ENCODE measurements around the gene RIMS3.
A peak's percentile ranks its signal among the peaks of the same experiment; 100 is the strongest.

Gene RIMS3

GRCh38 chr1:40692429-40692895, 27.0 kb upstream of the RIMS3 start:
- Histone ChIP-seq H3K27ac (ENCODE audit: low read depth, low read length, poor library complexity, severe bottlenecking) (peak overlapping the region; percentile 91), H3K4me2 (ENCODE audit: low read length) (peak overlapping the region; percentile 98), H3K9me2 (ENCODE audit: low read depth, low read length) (no peaks in the 10 kb centered on the region), H3K9ac (ENCODE audit: low read length) (peak overlapping the region; percentile 84), H3K4me1 (ENCODE audit: insufficient read depth, low read length, severe bottlenecking) (peaks cover 61% of the 10 kb centered on the region), H3K36me3 (ENCODE audit: insufficient read depth, low read length) (no peaks in the 10 kb centered on the region), H3K9me3 (ENCODE audit: low read length) (no peaks in the 10 kb centered on the region), H2AFZ (ENCODE audit: low read length) (no peak overlapping the region), H4K20me1 (ENCODE audit: insufficient read depth, low read length) (no peaks in the 10 kb centered on the region), H3K79me2 (ENCODE audit: insufficient read depth, low read length) (peaks cover 55% of the 10 kb centered on the region), H3K27me3 (ENCODE audit: insufficient read depth, low read length) (no peaks in the 10 kb centered on the region), H3K4me3 (ENCODE audit: low read depth, low read length, poor library complexity, severe bottlenecking) (peak overlapping the region; percentile 80), H3F3A (ENCODE audit: insufficient read depth, low read length) (no peaks in the 10 kb centered on the region)
- no peak for TF ChIP-seq EZH2 (IDR thresholded peaks at IDR 0.05; ENCODE audit: borderline replicate concordance, low read length)
- TF ChIP-seq CTCF (IDR thresholded peaks at IDR 0.05; ENCODE audit: low read length), result no peak

GRCh38 chr1:40691538-40692428, 26.3 kb upstream of the RIMS3 start, which contains the start of gene NFYC:
TSS of gene NFYC (plus strand) at chr1:40691704. CDS start at chr1:40738844, 47,140 bp downstream.
- Histone ChIP-seq H3K9me2 (ENCODE audit: low read depth, low read length) (no peaks in the 10 kb centered on the region), H3K4me1 (ENCODE audit: insufficient read depth, low read length, severe bottlenecking) (peaks cover 54% of the 10 kb centered on the region), H2AFZ (ENCODE audit: low read length) (no peak within 1 kb of the TSS), H3K4me2 (ENCODE audit: low read length) (peak within 1 kb of the TSS; percentile 98), H3K27me3 (ENCODE audit: insufficient read depth, low read length) (no peaks in the 10 kb centered on the region), H3K9me3 (ENCODE audit: low read length) (no peaks in the 10 kb centered on the region), H3K4me3 (ENCODE audit: low read depth, low read length, poor library complexity, severe bottlenecking) (peak within 1 kb of the TSS; percentile 80), H3K36me3 (ENCODE audit: insufficient read depth, low read length) (0 out of 2 replicates have a peak, but pooled peaks cover 4% of the 10 kb centered on the region), H3K79me2 (ENCODE audit: insufficient read depth, low read length) (peaks cover 48% of the 10 kb centered on the region), H3K27ac (ENCODE audit: low read depth, low read length, poor library complexity, severe bottlenecking) (peak within 1 kb of the TSS; percentile 91), H4K20me1 (ENCODE audit: insufficient read depth, low read length) (no peaks in the 10 kb centered on the region), H3F3A (ENCODE audit: insufficient read depth, low read length) (no peaks in the 10 kb centered on the region), H3K9ac (ENCODE audit: low read length) (peak within 1 kb of the TSS; percentile 84)
- TF ChIP-seq EZH2 (IDR thresholded peaks at IDR 0.05; ENCODE audit: borderline replicate concordance, low read length) (no peak), CTCF (IDR thresholded peaks at IDR 0.05; ENCODE audit: low read length) (no peak)

GRCh38 chr1:40690771-40691537, 25.5 kb upstream of the RIMS3 start:
- H3K9ac ChIP-seq (ENCODE audit: low read length), result peak overlapping the region; percentile 84
- H3K9me2 ChIP-seq (ENCODE audit: low read depth, low read length), result no peaks in the 10 kb centered on the region
- peaks cover 46% of the 10 kb centered on the region for H3K4me1 ChIP-seq (ENCODE audit: insufficient read depth, low read length, severe bottlenecking)
- no peak for TF ChIP-seq EZH2 (IDR thresholded peaks at IDR 0.05; ENCODE audit: borderline replicate concordance, low read length)
- peak overlapping the region; percentile 91 for H3K27ac ChIP-seq (ENCODE audit: low read depth, low read length, poor library complexity, severe bottlenecking)
- H3F3A ChIP-seq (ENCODE audit: insufficient read depth, low read length), result no peaks in the 10 kb centered on the region
- no peak overlapping the region for H2AFZ ChIP-seq (ENCODE audit: low read length)
- H4K20me1 ChIP-seq (ENCODE audit: insufficient read depth, low read length), result no peaks in the 10 kb centered on the region
- H3K4me3 ChIP-seq (ENCODE audit: low read depth, low read length, poor library complexity, severe bottlenecking), result peak overlapping the region; percentile 80
- no peaks in the 10 kb centered on the region for H3K27me3 ChIP-seq (ENCODE audit: insufficient read depth, low read length)
- 0 out of 2 replicates have a peak, but pooled peaks cover 6% of the 10 kb centered on the region for H3K36me3 ChIP-seq (ENCODE audit: insufficient read depth, low read length)
- H3K9me3 ChIP-seq (ENCODE audit: low read length), result no peaks in the 10 kb centered on the region
- peaks cover 40% of the 10 kb centered on the region for H3K79me2 ChIP-seq (ENCODE audit: insufficient read depth, low read length)
- H3K4me2 ChIP-seq (ENCODE audit: low read length), result peak overlapping the region; percentile 98
